ENCODE measurements around the gene SLC16A6. TPM values are rescaled to one million over a fixed set of nuclear protein-coding genes. Genes with fewer than 3 reads are reported as not detected.
"Not testable (repeated sequence)": the region's sequence is repeated elsewhere in the genome, so short reads cannot be mapped to it uniquely, and the experiment has no call there.

The SLC16A6 gene
- total RNA-seq, 2 experiments from 2014 or later, result 5.9 to 6.0 TPM

DNA sequence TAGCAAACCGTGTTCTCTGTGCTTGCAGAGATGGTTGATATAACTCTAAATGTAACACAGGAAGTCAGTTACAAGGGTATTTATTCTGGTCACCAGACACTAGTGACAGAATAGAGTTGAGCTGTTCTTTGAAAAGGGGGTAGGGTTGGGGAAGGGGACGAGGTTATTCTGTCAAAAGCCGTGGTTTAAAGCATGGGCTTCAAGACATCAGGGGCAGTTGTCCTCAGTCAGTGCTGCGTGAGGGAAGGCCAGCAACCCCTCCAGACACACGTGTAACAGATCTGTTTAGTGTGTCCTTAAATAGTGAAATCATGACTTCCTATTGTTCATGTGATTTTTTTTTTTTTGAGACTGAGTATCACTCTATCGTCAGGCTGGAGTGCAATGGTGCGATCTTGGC lies 37.5 kb downstream of the SLC16A6 start:
- Mint-ChIP-seq H3K4me1 (peaks cover 86% of the 10 kb centered on the region), H3K36me3 (peaks cover 74% of the 10 kb centered on the region), H3K4me3 (peak overlapping the region; percentile 33), H3K27ac (peak overlapping the region; percentile 83)
- H3K27me3 Mint-ChIP-seq, H3K9me3 Mint-ChIP-seq, DNase-seq: not testable (repeated sequence)

DNA sequence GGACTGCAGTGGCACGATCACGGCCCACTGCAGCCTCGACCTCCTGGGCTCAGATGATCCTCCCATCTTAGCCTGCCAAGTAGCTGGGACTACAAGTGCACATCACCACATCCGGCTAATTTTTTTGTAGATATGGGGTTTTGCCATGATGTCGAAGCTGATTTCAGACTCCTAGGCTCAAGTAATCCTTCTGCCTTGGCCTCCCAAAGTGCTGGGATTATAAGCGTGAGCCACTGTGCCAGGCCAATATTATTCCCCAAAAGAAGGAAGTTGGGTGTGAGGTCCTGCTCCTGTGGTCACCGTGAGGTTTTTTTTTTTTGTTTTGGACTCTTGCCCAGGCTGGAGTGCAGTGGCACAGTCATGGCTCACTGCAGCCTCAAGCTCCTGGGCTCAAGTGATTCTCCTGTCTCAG lies 41.6 kb downstream of the SLC16A6 start:
- no peak for DNase-seq
- H3K4me3 Mint-ChIP-seq, result peak overlapping the region; percentile 93
- no peaks in the 10 kb centered on the region for H3K27me3 Mint-ChIP-seq
- peaks cover 43% of the 10 kb centered on the region for H3K36me3 Mint-ChIP-seq
- peak overlapping the region; percentile 99 for H3K27ac Mint-ChIP-seq
- no peaks in the 10 kb centered on the region for H3K9me3 Mint-ChIP-seq
- peaks cover 58% of the 10 kb centered on the region for H3K4me1 Mint-ChIP-seq

DNA sequence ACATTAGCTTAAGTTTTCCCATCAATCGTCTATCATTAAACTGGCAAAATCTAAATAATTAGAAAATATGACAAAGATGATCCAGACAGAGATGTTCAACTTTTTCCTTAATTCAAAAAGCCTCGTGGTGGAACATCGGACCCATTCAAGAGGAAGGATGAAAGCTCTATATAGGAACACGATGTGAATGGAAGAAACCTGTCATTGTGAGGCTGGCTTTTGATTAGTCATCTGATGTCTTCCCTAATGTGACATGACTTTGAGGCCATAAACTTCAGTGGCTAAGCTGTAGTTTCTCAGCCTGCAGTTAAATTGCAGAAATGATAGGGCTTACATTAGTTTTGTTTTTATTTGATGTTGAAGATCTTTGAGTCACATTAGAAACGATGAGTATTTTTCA lies 42.0 kb downstream of the SLC16A6 start:
- Mint-ChIP-seq H3K9me3 (no peaks in the 10 kb centered on the region), H3K4me1 (peaks cover 54% of the 10 kb centered on the region), H3K27ac (peak overlapping the region; percentile 99), H3K27me3 (no peaks in the 10 kb centered on the region), H3K4me3 (peak overlapping the region; percentile 93), H3K36me3 (peaks cover 39% of the 10 kb centered on the region)
- DNase-seq, result no peak

DNA sequence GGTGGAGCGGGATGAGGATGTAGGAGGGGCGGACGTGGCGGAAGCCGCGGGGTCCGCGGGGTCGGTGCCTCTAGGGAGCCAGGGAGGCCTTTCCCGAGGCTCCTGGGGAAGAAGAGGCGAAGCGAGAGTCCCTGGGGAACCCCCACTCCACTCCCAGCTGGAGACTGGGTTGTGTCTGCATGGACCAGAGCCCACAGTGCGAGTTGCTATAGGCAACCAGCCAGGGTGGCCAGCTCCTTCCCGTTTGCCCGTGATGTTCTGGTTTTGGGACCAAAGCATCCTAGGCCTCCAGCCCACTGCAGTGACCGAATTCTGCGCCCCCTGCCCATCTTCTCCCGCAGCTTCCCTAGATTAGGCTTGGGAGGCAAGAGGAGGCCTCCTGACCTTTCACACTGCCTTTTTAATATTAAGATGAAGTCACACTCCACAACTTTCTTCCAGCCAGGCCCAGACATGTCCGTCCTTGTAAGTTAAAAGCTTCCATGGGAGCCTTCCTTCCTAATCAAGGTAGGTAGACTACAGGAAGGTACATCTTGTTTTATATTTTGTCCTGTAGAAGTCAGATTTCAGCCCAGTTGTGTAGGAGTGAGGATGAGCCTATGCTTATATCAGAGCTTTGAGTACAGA lies 42.6 kb downstream of the SLC16A6 start:
- no peak for DNase-seq
- H3K36me3 Mint-ChIP-seq, result peaks cover 33% of the 10 kb centered on the region
- H3K27me3 Mint-ChIP-seq, result no peaks in the 10 kb centered on the region
- H3K9me3 Mint-ChIP-seq, result no peaks in the 10 kb centered on the region
- H3K27ac Mint-ChIP-seq, result peak overlapping the region; percentile 99
- peaks cover 49% of the 10 kb centered on the region for H3K4me1 Mint-ChIP-seq
- peak overlapping the region; percentile 93 for H3K4me3 Mint-ChIP-seq

DNA sequence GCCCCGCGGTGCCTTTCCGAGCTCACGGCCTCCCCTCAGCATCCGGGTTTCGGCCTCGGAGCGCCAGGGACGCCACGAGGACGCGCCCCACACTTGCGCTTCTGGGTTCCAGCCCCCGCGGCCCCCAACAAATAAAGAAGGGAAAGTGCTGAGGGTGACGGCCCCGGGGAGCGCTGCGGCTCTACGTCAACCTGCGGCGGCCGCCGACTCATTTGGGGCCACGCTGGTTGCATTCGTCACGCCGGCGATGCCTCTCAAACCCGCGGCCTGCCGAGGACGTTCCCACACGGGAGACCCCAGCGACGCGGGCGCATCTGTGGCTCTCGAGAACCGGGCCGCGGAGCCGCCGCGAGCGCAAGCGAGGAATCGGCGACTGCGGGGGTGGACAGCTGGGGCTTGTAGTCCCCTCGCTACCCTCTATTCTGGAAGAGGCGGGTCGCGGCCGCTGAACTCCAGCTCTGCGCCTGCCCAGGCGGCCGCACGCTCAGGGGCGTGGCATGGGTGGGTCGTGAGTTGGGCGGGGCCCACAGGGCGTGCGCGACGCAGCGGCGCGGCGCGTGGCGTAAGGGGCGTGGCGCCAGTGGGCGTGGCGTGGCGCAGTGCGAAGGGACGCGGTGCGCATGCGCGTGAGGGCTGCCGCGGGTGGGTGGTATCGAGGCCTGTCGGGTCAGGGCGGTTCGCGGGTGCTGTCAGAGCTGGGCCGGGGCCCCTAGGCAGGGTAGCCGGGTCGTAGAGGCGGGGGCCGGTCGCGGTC lies 43.3 kb downstream of the SLC16A6 start, which contains the start of gene AMZ2:
AMZ2 (plus strand) TSS at position 599 of the 754 bp plus-strand sequence. CDS start 2,145 bp downstream, outside the sequence.
- peaks cover 43% of the 10 kb centered on the region for H3K4me1 Mint-ChIP-seq
- no peaks in the 10 kb centered on the region for H3K27me3 Mint-ChIP-seq
- peaks cover 26% of the 10 kb centered on the region for H3K36me3 Mint-ChIP-seq
- no peaks in the 10 kb centered on the region for H3K9me3 Mint-ChIP-seq
- H3K4me3 Mint-ChIP-seq, result peak within 1 kb of the TSS; percentile 93
- peak; percentile 98 for DNase-seq
- H3K27ac Mint-ChIP-seq, result peak within 1 kb of the TSS; percentile 99

DNA sequence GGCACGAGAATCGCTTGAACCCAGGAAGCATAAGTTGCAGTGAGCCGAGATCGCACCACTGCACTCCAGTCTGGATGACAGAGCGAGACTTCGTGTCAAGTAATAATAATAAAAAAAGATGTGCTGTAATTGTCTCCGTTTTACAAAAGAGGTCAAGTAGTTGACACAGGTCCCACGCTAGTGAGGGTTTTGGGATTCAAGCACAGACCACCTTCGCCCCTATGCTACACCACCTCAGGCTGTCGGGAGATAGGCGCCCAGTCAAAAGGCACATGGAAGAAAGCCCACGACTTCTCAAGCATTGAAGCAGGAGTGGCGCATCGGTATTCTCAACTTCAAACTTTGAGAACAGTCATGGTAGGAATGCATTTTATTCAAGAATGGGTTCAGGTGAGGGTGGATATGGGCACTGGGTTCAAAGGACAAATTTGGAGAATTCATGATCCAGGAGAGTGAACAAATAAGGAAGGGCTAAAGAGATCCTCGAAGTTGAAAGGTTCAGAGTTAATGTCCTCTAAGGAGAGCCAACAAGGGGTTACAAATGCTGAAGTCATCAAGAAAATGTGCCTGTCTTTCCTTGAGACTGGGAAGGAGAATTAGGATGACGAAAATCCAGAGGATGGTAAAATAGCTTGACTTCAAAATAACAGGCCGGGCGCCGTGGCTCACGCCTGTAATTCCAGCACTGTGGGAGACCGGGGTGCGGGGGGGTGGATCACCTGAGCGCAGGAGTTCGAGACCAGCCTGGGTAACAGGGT lies 44.5 kb downstream of the SLC16A6 start:
- peak overlapping the region; percentile 93 for H3K4me3 Mint-ChIP-seq
- peak overlapping the region; percentile 99 for H3K27ac Mint-ChIP-seq
- peaks cover 38% of the 10 kb centered on the region for H3K4me1 Mint-ChIP-seq
- no peaks in the 10 kb centered on the region for H3K27me3 Mint-ChIP-seq
- peaks cover 17% of the 10 kb centered on the region for H3K36me3 Mint-ChIP-seq
- H3K9me3 Mint-ChIP-seq, result no peaks in the 10 kb centered on the region
- DNase-seq, result no peak

DNA sequence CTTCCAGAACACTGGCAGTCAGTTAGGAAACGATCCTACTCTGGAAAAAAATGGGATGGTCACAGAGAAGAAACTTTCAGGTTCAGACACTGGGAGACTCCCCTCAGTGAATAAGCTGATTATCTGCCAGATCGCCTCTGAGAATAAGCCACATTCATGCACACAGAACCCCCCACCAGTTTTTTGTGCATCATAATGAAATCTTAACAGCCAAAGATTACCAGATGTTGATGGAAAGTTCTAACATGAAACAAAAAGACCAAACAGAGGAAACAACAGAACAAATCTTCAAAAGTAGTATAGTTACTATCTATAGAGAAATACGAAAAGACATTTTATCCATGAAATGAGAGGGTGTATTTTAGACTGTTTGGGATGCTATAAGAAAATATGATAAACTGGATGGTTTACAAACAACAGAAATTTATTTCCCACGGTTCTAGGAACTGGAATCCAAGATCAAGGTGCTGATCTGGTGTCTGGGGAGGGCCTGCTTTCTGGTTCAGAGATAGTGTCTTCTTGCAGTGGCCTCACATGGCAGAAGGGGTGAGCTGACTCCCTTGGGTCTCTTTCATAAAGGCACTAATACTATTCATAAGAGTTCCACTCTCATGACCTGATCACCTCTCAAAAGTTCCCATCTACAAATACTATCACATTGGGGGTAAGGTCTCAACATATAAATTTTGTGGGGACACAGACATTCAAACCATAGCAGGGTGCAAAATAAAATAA lies 51.1 kb downstream of the SLC16A6 start:
- no peak for DNase-seq
- peak overlapping the region; percentile 98 for H3K27ac Mint-ChIP-seq

DNA sequence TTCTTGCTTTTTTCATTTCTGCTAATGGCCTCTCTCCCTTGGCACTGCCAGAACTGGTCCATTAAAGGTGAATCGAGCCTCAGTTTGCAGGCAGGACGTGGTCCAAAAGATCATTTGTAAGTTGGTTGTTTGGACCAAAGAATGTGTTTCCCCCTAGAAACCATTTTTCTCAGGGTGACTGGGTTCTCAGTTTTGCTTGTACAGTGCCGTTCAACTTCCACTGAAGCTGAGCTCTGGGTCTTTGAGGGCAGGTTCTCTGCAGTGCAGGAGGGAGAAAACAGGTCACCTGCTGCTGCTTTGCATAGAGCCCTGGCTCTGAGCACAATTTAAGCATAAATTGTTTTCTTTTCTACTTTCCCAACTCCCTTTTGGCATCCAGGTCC lies 52.1 kb downstream of the SLC16A6 start:
- Mint-ChIP-seq H3K4me3 (peak overlapping the region; percentile 82), H3K27me3 (no peaks in the 10 kb centered on the region), H3K9me3 (peaks cover 3% of the 10 kb centered on the region), H3K36me3 (peaks cover 4% of the 10 kb centered on the region), H3K27ac (peak overlapping the region; percentile 98), H3K4me1 (peaks cover 54% of the 10 kb centered on the region)
- DNase-seq, result no peak

More for the DNA sequence above, 51.1 kb downstream of the SLC16A6 start:
- H3K4me1 Mint-ChIP-seq, result peaks cover 50% of the 10 kb centered on the region
- H3K9me3 Mint-ChIP-seq, result peaks cover 3% of the 10 kb centered on the region
- peak overlapping the region; percentile 4 for H3K4me3 Mint-ChIP-seq
- peaks cover 4% of the 10 kb centered on the region for H3K36me3 Mint-ChIP-seq
- no peaks in the 10 kb centered on the region for H3K27me3 Mint-ChIP-seq

DNA sequence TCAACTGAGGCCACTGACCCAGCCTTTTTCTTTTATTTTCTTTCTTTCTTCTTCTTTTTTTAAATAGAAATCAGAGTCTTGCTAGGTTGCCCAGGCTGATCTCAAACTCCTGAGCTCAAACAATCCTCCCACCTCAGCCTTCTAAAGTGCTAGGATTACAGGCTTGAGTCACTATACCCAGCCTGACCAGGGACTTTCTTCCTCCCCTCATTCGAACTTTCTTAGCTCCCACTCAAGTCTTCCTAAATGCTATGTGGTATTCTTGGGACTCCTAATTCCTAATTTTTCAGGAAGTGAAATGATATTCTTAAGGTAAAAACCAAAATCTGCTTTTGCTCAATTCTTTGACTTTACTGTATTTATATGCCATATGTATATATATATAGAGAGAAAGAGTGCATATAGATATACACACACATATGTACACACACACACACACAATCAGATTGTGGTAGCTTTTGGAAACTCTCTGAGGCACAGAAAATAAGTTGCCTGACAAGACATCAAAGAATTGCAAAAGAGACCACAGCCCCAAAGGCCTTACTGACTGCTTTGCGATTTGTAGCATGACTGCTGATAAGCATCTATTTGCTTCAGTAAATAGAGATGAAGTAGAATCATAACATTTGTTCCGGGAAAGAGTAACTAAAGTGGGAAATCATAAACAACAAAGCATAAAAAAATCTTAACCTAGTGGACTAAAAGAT lies 52.6 kb downstream of the SLC16A6 start:
- H3K4me1 Mint-ChIP-seq, result peaks cover 54% of the 10 kb centered on the region
- DNase-seq, result no peak

DNA sequence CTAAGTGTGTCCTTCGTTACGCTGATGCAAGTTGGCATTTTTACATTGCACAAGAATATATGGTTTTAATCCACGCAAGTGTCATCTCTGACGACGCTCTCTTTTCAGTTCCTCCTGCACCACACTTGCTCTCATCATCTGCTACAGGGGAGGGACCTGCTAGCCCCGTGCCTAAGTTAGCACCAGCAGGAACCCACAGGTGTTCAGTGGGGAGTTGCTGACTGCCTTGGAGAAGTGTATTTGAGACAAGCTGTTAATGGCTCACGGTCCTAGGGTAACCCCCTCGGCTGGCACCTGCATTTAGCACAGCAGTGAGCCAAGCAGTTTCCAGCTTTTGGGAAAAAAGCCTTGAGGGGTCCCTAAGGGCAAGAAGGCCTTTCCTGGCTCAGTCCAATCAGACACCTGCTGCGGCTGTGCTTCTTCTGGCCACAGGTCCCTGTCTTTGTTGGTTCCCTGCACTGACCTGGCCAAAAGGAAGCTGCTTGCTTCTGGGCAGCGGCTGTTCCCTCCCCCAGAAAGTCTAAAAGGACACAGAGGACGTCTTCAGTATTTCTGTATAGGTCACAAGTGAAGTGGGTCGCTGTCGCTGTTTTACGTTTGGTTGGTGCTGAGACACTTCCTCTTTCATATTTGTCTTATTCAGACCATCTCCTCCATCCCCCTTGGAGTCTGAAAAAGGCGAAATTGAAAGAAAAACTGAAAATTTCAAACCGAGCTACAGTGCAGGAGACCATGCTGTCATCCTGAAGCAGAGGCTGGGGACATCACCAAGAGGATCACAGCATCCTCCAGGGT lies 53.4 kb downstream of the SLC16A6 start:
- peaks cover 54% of the 10 kb centered on the region for H3K4me1 Mint-ChIP-seq
- H3K27me3 Mint-ChIP-seq, H3K9me3 Mint-ChIP-seq, H3K36me3 Mint-ChIP-seq: not testable (repeated sequence)
- peak; percentile 28 for DNase-seq
- peak overlapping the region; percentile 82 for H3K4me3 Mint-ChIP-seq
- peak overlapping the region; percentile 98 for H3K27ac Mint-ChIP-seq

More for the DNA sequence above, 52.6 kb downstream of the SLC16A6 start:
- peak overlapping the region; percentile 82 for H3K4me3 Mint-ChIP-seq
- peaks cover 4% of the 10 kb centered on the region for H3K36me3 Mint-ChIP-seq
- H3K27ac Mint-ChIP-seq, result peak overlapping the region; percentile 98
- H3K9me3 Mint-ChIP-seq, result peaks cover 3% of the 10 kb centered on the region
- no peaks in the 10 kb centered on the region for H3K27me3 Mint-ChIP-seq

DNA sequence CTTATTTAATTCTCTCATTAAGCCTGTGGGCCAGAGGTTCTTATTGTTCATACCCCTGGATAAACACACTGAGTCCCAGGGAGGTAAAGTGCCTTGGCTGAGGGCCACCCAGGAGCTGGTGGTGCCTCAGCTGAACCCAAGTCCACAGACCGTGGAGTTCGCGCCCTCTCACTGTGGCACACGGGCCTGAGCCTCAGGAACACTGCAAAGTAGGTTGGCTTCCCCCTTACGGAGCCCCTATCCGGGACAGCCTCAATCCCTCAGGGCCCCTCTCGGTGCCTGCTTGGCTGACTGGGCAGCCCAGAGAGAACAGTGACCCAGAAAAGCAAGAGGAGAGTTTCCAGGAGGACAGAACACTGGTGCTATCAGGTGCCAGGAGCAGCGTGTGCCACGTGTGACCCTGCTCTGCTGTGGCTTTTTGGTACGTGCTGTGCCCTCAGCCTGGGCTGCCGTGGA lies 55.6 kb downstream of the SLC16A6 start:
- peaks cover 49% of the 10 kb centered on the region for H3K4me1 Mint-ChIP-seq
- not testable (repeated sequence) for H3K36me3 Mint-ChIP-seq, H3K9me3 Mint-ChIP-seq, DNase-seq, H3K27me3 Mint-ChIP-seq, H3K4me3 Mint-ChIP-seq
- H3K27ac Mint-ChIP-seq, result peak overlapping the region; percentile 79

DNA sequence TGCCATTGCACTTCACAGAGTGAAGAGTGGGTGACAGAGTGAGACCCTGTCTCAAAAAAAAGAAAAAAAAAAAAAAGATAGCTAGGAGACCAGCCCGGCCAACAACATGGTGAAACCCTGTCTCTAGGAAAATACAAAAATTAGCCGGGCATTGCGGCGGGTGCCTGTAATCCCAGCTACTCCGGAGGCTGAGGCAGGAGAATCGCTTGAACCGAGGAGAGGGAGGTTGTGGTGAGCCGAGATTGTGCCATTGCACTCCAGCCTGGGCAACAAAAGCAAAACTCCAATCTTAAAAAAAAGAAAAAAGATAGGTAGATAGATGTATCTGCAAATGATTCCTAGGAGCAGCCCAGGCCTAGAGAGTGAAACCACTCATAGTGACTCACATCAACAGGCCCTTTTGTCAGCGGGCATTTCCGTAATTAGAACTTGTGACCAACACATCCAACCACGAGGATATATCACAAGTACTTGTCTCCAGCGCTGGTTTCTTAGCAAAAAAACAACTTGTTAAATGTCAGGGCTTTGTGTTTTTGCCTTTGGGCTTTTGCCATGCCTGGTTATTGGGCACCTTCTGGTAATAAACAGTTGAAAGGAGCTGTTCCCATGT lies 56.1 kb downstream of the SLC16A6 start:
- not testable (repeated sequence) for H3K27me3 Mint-ChIP-seq, H3K4me3 Mint-ChIP-seq, H3K36me3 Mint-ChIP-seq, H3K9me3 Mint-ChIP-seq
- peaks cover 44% of the 10 kb centered on the region for H3K4me1 Mint-ChIP-seq
- peak; percentile 47 for DNase-seq
- H3K27ac Mint-ChIP-seq, result peak overlapping the region; percentile 79

DNA sequence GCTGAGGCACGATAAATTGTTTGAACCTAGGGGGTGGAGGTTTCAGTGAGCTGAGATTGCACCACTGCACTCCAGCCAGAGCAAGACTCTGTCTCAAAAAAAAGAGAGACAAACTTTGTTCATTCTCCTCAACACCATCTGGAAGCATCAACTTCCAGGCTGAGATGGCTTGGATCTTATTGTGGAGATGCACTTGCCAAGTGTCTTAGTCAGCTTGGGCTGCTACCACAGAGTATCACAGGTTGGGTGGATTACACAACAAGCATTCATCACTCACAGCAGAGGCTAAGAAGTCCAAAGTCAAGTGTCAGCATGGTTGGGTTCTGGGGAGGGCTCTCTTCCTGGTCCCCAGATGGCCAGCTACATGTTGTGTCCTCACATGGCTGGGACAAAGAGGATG lies 58.2 kb downstream of the SLC16A6 start:
- not testable (repeated sequence) for DNase-seq, H3K36me3 Mint-ChIP-seq, H3K27me3 Mint-ChIP-seq, H3K4me3 Mint-ChIP-seq, H3K9me3 Mint-ChIP-seq
- H3K4me1 Mint-ChIP-seq, result peaks cover 34% of the 10 kb centered on the region
- H3K27ac Mint-ChIP-seq, result peak overlapping the region; percentile 34
